Hippocampal formation (tissue), 2 donors: Measurements from ENCODE around the gene TTC34.
"Not testable (repeated sequence)": the region's sequence is repeated elsewhere in the genome, so short reads cannot be mapped to it uniquely, and the experiment has no call there.

Experiments used
- DNase-seq, 2 donors: peaks; one replicate each; lab custom pipeline; 2025; lab: John Stamatoyannopoulos, UW

Gene TTC34

DNA sequence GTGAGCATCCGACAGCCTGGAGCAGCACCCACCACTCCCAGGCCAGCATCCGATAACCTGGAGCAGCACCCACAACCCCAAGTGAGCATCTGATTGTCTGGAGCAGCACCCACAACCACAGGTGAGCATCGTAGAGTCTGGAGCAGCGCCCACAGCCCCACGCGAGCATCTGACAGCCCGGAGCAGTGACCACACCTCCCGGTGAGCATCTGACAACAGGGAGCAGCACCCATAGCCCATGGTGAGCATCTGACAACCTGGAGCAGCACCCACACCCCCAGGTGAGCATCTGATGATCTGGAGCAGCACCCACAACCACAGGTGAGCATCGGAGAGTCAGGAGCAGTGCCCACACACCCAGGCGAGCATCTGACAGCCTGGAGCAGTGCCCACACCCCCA, 143.6 kb downstream of the TTC34 start:
- DNase-seq: not testable (repeated sequence)

DNA sequence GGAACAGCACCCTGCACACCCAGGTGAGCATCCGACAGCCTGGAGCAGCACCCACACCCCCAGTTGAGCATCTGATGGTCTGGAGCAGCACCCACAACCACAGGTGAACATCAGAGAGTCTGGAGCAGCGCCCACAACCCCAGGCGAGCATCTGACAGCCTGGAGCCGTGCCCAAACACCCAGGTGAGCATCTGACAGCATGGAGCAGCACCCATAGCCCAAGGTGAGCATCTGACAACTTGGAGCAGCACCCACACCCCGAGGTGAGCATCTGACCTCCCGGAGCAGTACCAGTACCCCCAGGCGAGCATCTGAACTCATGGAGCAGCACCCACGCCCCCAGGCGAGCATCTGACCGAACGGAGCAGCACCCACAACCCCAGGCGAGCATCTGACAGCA, 144.4 kb downstream of the TTC34 start:
- DNase-seq: not testable (repeated sequence)

- DNase-seq: not testable (repeated sequence)
These were observed 145.7 kb downstream of the TTC34 start for GRCh38 chr1:2655598-2656434.

DNA sequence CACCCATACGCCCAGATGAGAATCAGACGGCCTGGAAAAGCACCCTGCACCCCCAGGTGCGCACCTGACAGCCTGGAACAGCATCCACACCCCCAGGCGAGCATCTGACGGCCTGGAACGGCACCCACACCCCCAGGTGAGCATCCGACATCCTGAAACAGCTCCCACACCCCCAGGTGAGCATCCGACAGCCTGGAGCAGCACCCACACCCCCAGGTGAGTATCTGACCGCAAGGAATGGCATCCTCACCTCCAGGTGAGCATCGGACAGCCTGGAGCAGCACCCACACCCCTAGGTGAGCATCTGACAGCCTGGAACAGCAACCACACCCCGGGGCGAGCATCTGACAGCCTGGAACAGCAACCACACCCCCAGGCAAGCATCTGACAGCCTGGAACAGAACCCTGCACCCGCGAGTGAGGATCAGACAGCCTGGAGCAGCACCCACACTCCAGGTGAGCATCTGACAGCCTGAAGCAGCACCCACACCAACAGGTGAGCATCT, 147.0 kb downstream of the TTC34 start:
- DNase-seq: not testable (repeated sequence)

GRCh38 chr1:2653741-2654442, 147.6 kb downstream of the TTC34 start:
- DNase-seq: not testable (repeated sequence)

GRCh38 chr1:2652926-2653571, 148.4 kb downstream of the TTC34 start:
- not testable (repeated sequence) for DNase-seq

DNA sequence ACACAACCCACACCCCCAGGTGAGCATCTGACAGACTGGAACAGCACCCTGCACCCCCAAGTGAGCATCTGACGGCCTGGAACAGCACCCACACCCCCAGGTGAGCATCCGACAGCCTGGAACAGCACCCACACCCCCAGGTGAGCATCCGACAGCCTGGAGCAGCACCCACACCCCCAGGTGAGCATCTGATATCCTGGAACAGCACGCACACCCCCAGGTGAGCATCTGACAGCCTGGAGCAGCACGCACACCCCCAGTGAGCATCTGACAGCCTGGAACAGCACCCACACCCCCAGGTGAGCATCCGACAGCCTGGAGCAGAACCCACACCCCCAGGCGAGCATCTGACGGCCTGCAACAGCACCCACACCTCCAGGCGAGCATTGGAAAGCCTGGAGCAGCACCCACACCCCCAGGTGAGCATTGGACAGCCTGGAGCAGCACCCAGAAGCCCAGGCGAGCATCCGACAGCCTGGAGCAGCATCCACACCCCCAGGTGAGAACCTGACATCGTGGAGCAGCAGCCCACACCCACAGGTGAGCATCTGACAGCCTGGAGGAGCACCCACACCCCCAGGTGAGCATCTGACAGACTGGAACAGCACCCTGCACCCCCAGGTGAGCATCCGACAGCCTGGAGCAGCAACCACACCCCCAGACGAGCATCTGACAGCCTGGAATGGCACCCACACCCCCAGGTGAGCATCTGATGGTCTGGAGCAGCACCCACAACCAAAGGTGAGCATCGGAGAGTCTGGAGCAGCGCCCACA, 149.2 kb downstream of the TTC34 start:
- DNase-seq: not testable (repeated sequence)

- no peak for DNase-seq
These were observed 150.4 kb downstream of the TTC34 start for GRCh38 chr1:2650967-2651645.

- DNase-seq: no peak
These were observed 154.7 kb downstream of the TTC34 start for GRCh38 chr1:2646837-2647236.

GRCh38 chr1:2645776-2646175, 155.7 kb downstream of the TTC34 start:
- DNase-seq: no peak

DNA sequence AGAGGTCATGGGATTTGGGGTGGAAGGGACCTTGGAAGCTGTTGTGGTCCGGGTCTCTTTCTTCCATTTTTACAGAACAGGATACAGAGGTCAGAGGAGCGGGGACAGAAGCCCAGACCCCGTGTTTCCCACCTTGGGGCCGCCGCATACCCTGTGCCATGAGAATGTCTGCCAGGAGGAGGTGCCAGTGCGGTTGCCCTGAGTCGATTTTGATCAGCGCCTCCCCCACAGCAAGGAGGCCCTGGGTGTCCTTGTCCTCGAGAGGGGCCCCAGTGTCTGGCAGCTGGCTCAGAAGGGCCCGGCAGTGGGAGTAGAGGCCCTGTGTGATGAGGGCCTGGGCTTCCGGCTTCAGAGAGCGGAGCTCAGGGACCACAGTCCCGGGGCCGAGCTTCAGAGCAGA, 156.3 kb downstream of the TTC34 start:
- DNase-seq: no peak

GRCh38 chr1:2644591-2645101, 156.8 kb downstream of the TTC34 start:
- no peak for DNase-seq

GRCh38 chr1:2644171-2644570, 157.3 kb downstream of the TTC34 start:
- DNase-seq: no peak

DNA sequence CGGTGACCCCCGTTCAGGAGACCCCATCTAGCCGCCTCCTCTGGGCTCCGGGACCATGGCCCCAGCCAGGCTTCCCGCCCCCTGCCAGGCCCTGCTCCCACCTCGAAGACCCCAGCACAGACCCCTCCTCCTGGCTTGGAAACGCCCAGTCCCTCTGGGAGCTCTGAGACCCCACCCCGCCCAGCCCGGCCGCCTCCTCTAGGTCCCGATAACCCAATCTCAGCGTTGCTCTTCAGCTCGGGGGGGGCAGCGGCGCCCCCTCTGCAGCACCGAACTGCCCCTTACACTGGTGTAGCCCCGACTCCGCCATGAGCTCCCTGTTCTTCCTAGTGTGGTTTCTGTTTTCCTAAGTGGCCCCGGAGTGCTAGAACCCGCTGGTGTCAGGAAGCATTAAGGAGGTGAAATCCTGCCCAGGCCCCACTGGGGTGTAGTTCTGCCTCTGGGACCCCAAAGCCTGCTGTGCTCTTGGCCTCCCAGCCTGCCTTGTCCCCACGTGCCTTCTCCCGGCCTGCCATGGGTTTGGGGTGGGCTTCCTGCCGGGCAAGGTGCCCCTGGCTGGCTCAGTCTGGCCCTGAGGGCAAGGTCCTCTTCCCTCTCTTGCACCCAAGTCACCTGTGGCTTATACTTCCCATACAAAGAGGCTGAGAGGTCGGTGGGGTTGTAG, 157.9 kb downstream of the TTC34 start:
- no peak for DNase-seq

- DNase-seq: peak; percentile 58 to 82
These were observed 158.7 kb downstream of the TTC34 start for GRCh38 chr1:2642560-2643413.

DNA sequence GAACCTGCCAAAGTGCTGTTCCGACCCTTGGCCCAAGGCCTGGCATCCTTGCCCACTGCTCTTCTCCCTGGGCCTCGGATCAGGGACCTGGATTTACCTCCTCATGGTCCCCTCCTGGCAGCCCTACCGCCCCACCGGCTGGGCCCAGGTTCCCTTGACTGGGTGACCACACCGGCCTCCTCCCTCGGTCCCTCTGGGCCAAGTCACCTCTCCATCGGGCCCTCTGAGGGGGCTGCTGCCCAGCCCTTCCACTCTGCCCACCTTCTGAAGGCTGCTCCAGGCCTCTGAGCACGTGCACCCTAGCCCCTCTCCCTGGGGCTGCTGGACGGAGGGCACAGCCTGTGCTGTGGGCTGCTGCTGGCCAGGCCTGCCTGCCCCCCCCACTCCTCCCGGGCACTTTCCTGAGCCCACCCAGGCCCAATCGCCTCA, 159.3 kb downstream of the TTC34 start:
- no peak for DNase-seq

DNA sequence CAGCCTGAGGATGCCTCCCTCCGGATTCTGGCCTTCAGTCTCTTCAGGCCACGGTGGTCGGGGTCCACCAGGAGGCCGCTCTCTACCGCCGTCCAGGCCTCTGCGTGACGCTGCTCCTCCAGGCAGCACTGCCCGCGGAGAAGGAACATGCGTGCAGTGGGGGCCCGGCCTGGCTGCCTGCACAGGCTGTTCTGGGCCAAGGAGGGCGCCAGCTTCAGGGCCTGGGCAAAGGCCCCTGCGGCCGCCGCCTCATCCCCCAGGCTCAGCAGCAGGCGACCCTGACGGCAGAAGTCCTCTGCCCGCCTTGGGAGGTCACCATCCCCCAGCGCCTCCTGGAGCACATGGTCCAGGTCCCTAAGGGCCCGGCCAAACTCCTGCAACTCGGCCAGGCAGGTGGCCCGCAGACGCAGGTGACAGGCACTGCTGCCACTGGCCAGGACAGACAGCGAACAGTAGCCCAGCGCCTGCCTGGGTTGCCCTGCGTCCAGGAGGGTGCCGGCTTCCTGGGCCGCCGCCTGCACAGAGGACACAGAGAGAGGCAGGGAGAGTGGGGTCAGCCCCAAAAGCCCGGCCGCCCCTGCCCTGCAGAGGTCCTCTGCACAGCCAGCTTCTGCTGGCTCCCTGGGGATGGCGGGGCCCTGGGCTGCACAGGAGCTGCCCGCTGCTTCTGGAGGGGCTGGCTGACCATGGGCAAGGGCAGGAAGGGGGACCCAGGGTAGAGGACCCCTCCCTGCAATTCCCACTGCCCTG, 159.9 kb downstream of the TTC34 start:
- no peak for DNase-seq

- no peak for DNase-seq
These were observed 160.9 kb downstream of the TTC34 start for GRCh38 chr1:2640626-2641025.
